Ovary (tissue), 3 donors: ENCODE results near the gene STIMATE.

Experiments used
- CTCF ChIP-seq, 3 donors: fragments of 450-650 bp in 2 of 3; fragments of 200-600 bp in 1 of 3; IDR thresholded peaks; one replicate each; pipeline versions ENCODE4 v1.5.1 to v1.8.0; 2016 to 2022; ENCODE audit warnings: antibody characterized with exemption in 3 of 3, mild to moderate bottlenecking in 1 of 3
- EP300 ChIP-seq: sonication (generic); formaldehyde crosslinking; IDR thresholded peaks from one replicate; pipeline ENCODE4 v1.6.1; 2017; ENCODE audit warnings: antibody characterized with exemption
- POLR2A ChIP-seq: fragments of 450-650 bp; IDR thresholded peaks from one replicate; pipeline ENCODE4 v1.6.1; 2017; ENCODE audit warnings: antibody characterized with exemption, mild to moderate bottlenecking, moderate library complexity
- donor health status: DM: no; HTN: no; CAD: no.

- TF ChIP-seq CTCF (IDR thresholded peaks at IDR 0.05) (no peak), POLR2A (no peak), EP300 (no peak)
Measured at GRCh38 chr3:52857133-52857532, 40.2 kb downstream of the STIMATE start.
